Ovary (tissue), 9 donors: ENCODE data around the gene CEP112. TPM values are rescaled to one million over a fixed set of nuclear protein-coding genes. Genes with fewer than 3 reads are reported as not detected.
A peak's percentile ranks its signal among the peaks of the same experiment; 100 is the strongest.
"Not testable (repeated sequence)": the region's sequence is repeated elsewhere in the genome, so short reads cannot be mapped to it uniquely, and the experiment has no call there.

Experiments used
- DNase-seq, 5 donors: peaks; one replicate each; pipeline ENCODE4 v3.0.0-alpha.2; 2019 to 2020
- H3K27ac ChIP-seq, 2 donors: fragments of 200-600 bp; one replicate each; pipeline versions ENCODE4 v1.5.1 to v1.8.0; 2019 to 2022
- H3K27me3 ChIP-seq: fragments of 200-600 bp; one replicate; pipeline ENCODE4 v1.8.0; 2022
- H3K36me3 ChIP-seq: fragments of 200-600 bp; sonication (generic); one replicate; pipeline ENCODE4 v1.5.1; 2019
- H3K4me1 ChIP-seq: one replicate; pipeline ENCODE4 v1.8.1; 2013; ENCODE audit warnings: mild to moderate bottlenecking, moderate library complexity; ENCODE audit not compliant: insufficient read depth
- H3K4me3 ChIP-seq: fragments of 200-600 bp; sonication (generic); one replicate; pipeline ENCODE4 v1.5.1; 2017
- H3K9me3 ChIP-seq, 2 donors: fragments of 200-600 bp in 1 of 2; sonication (generic) in 1 of 2; one replicate each; pipeline versions ENCODE4 v1.5.1 to v1.8.1; 2013 to 2019; ENCODE audit warnings: mild to moderate bottlenecking in 1 of 2, moderate library complexity in 1 of 2
- CTCF ChIP-seq, 3 donors: fragments of 450-650 bp in 2 of 3; fragments of 200-600 bp in 1 of 3; IDR thresholded peaks; one replicate each; pipeline versions ENCODE4 v1.5.1 to v1.8.0; 2016 to 2022; ENCODE audit warnings: antibody characterized with exemption in 3 of 3, mild to moderate bottlenecking in 1 of 3
- EP300 ChIP-seq: sonication (generic); formaldehyde crosslinking; IDR thresholded peaks from one replicate; pipeline ENCODE4 v1.6.1; 2017; ENCODE audit warnings: antibody characterized with exemption
- POLR2A ChIP-seq: fragments of 450-650 bp; IDR thresholded peaks from one replicate; pipeline ENCODE4 v1.6.1; 2017; ENCODE audit warnings: antibody characterized with exemption, mild to moderate bottlenecking, moderate library complexity
- WGBS, 3 donors: extraction: QIAGEN DNeasy Blood & Tissue Kit in 1 of 3; methylation state at CpG; one replicate each; pipeline versions ENCODE4 v1.1.5 to v1.1.7; 2013 to 2017; 5-methylcytosine and 5-hydroxymethylcytosine counted together
- intact Hi-C, 4 donors: fragments of 100-400 bp; cut with DNase I; formaldehyde crosslinking; loops; one replicate each; pipeline versions ENCODE4 v1.11.0 to v1.15.1; 2022 to 2023
- polyA plus RNA-seq, 2 donors: library from polyadenylated mRNA; stranded (reverse); fragments of 200-250 nt in 1 of 2; fragments of 350-450 nt in 1 of 2; fragmentation: Illumina TruSeq in 1 of 2; extraction: RNeasy Lipid Tissue Mini Kit (QIAGEN cat#74804) in 1 of 2; gene quantifications; one replicate each; pipeline ENCODE4 v1.2.3, GENCODE V29; 2013 to 2014
- total RNA-seq, 7 donors: library from RNA; depleted of rRNA in 2 of 7; stranded (reverse); fragments of >200 nt in 2 of 7; fragmentation: NEBNext Ultra II Directional in 3 of 7; extraction: Animal tissue kit (Norgen Biotek cat#: 25700) in 3 of 7; gene quantifications; one replicate each; pipeline versions ENCODE4 v1.1.0 to v1.2.4, GENCODE V29; 2016 to 2023
- donor health status: DM: no; HTN: no; CAD: no; lungs with moderate emphysema.
- donor health status: DM: no; HTN: no; CAD: no.
- donor health status: Bipolar disorder and iron deficiency.
- donor health status: DM: yes; HTN: yes; CAD: no.
- donor health status: DM: no; HTN: no; CAD: no.
- donor health status: DM: yes; HTN: yes; CAD: no.

CEP112 gene
- total and polyA plus RNA-seq, 9 donors = 9.3 to 25.5 (median 16.9) TPM

- no peak overlapping the region for H3K4me3 ChIP-seq
- no peak overlapping the region for H3K27ac ChIP-seq
- H3K36me3 ChIP-seq = no peaks in the 10 kb centered on the region
- H3K4me1 ChIP-seq = peaks cover 2% of the 10 kb centered on the region
- no peaks in the 10 kb centered on the region for H3K27me3 ChIP-seq
- H3K9me3 ChIP-seq = no peaks in the 10 kb centered on the region
- intact Hi-C loops = no loop called here
- TF ChIP-seq POLR2A (no peak), CTCF (IDR thresholded peaks at IDR 0.05) (no peak), EP300 (no peak)
- peak in 1 of 5 donors; percentile 34 for DNase-seq
- WGBS, 3 donors = 52 to 71% (median 59%) methylated on average over 4 of the region's 4 CpGs
Observed at GRCh38 chr17:65783845-65784334, 408.0 kb downstream of the CEP112 start.

- DNase-seq, H3K36me3 ChIP-seq, H3K27ac ChIP-seq, H3K4me3 ChIP-seq, H3K27me3 ChIP-seq, H3K9me3 ChIP-seq, intact Hi-C loops, H3K4me1 ChIP-seq: not testable (repeated sequence)
- WGBS, 3 donors = 0 to 56% (median 38%) methylated on average over 1 of the region's 1 CpG
Observed at GRCh38 chr17:65782104-65782706, 409.7 kb downstream of the CEP112 start.

- DNase-seq = no peak
- H3K4me3 ChIP-seq = no peak overlapping the region
- intact Hi-C loops = loop anchor here in 1 of 4 donors (2.0 kb wide), 1 partner anchor 161 kb away; no protein-coding TSS in a partner anchor
- H3K27ac ChIP-seq = no peak overlapping the region
- WGBS, 3 donors = 76 to 91% (median 83%) methylated on average over 1 of the region's 1 CpG
- H3K4me1 ChIP-seq = peaks cover 2% of the 10 kb centered on the region
- no peak for TF ChIP-seq CTCF (IDR thresholded peaks at IDR 0.05)
- H3K36me3 ChIP-seq = no peaks in the 10 kb centered on the region
- H3K27me3 ChIP-seq = no peaks in the 10 kb centered on the region
- H3K9me3 ChIP-seq = no peaks in the 10 kb centered on the region
Observed at GRCh38 chr17:65780111-65780510, 411.8 kb downstream of the CEP112 start.

- H3K27ac ChIP-seq = no peak overlapping the region
- no peaks in the 10 kb centered on the region for H3K9me3 ChIP-seq
- intact Hi-C loops = no loop called here
- H3K4me3 ChIP-seq = no peak overlapping the region
- H3K4me1 ChIP-seq = no peaks in the 10 kb centered on the region
- no peak for DNase-seq
- H3K36me3 ChIP-seq = no peaks in the 10 kb centered on the region
- H3K27me3 ChIP-seq = no peaks in the 10 kb centered on the region
- 64 to 86% (median 65%) methylated on average over 3 of the region's 3 CpGs for WGBS, 3 donors
- TF ChIP-seq EP300 (no peak), POLR2A (no peak), CTCF (IDR thresholded peaks at IDR 0.05) (no peak)
Observed at GRCh38 chr17:65776890-65777289, 415.0 kb downstream of the CEP112 start.

GRCh38 chr17:65774787-65775186, 417.1 kb downstream of the CEP112 start:
- DNase-seq = no peak
- Histone ChIP-seq H3K27ac (no peak overlapping the region), H3K27me3 (no peaks in the 10 kb centered on the region), H3K9me3 (no peaks in the 10 kb centered on the region), H3K4me1 (no peaks in the 10 kb centered on the region), H3K4me3 (no peak overlapping the region), H3K36me3 (no peaks in the 10 kb centered on the region)
- TF ChIP-seq POLR2A (no peak), EP300 (no peak), CTCF (IDR thresholded peaks at IDR 0.05) (no peak)
- intact Hi-C loops = no loop called here
- WGBS, 3 donors = 70 to 86% (median 86%) methylated on average over 6 of the region's 6 CpGs
